NCI-H2081 (cell line): Measurements from ENCODE around the gene WWP2.
"Not testable (repeated sequence)": the region's sequence is repeated elsewhere in the genome, so short reads cannot be mapped to it uniquely, and the experiment has no call there.

Experiments
- DNase-seq, 2 experiments: peaks; one replicate each; lab custom pipeline; 2025; lab: John Stamatoyannopoulos, UW

Gene WWP2

DNA sequence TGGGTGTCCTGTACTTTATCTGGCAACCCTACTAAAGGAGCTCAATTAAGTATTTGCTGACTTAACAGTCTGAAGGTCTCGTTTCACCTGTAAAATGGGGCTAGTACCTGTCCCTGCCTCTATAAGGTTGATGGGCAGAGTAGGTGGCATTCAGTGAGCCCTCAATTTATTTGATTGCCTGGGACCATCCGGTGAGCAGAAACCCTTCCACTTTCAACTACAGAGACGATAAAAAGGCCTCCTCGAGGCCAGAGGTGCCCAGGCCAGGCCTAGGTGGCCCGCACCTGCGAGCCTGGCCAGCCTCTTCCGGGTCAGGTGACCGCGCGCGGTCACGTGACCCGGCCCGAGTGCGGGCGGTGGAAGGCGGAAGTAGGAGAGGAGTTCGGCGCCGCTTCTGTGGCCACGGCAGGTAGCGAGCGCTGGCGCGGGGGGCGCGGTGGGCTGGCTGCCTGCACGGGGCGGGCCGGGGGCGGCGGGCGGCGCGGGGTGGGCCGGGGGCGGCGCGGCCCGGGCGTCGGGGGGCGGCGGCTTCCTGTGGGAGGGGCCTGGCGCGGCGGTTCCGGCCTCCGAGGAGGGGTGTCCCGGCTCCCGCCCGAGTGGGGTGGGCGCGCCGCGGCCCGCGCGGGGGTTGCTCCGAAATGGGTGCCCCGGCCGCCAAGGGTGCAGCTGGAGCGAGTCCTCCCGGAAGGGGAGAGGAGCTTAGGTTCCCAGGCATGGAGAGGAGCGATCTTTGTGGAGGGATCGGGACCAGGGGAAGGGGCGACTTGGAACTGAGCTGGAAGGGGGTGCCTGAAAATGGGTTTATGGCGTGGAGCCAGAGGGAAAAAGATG, at the start of gene WWP2:
Gene WWP2 (plus strand): TSS at position 350 of the 831 bp plus-strand sequence. CDS start 24,679 bp downstream, outside the sequence.
- peak; percentile 70 to 79 for DNase-seq

DNA sequence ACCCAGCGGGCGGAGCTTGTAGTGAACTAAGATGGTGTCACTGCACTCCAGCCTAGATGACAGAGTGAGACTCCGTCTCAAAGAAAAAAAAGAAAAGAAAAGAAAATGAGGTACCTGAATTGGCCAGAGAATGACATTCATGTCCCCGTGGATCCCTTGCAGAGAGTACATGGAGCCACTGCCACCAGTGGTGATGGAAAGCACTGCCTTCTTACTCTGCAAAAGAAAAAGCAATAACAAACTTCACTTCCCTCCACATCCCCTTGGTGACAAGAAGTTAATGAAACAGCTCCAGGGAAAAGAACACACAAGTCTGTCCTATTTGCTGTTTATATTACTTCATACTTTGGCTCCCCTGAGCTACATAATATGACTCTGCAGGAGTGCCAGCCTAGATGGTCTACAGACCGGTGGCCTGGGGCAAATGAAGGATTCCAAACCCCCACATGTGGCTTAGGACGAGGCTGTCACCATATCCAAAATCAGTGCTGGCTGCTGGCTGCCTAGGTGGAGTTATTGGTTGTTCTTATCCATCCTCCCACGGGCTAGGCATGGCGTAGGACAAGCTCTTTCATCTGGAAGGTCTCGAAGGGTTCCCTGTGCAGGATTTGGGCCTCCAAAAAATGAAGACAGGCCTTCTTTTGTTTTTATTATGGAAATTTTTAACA, 49.1 kb upstream of the WWP2 start:
- DNase-seq, result no peak

DNA sequence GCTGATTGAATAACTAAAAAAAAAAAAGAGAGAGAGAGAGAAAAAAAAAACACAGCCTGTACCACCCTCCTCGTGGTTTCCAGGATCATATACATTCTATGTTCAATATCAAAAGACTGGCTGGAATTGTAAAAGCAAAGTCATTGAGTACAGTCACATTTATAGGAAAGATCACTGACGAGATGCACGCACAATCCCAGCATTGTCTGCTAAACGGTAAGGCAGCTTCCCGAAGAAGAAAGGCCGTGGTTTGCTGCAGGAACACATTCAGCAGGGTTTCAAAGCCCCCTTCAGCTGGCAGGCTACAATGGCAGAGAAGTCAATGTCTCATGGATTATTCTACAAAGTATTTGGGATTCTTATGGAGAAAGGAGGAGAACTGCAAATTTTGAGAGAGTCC, 45.1 kb upstream of the WWP2 start:
- no peak for DNase-seq

DNA sequence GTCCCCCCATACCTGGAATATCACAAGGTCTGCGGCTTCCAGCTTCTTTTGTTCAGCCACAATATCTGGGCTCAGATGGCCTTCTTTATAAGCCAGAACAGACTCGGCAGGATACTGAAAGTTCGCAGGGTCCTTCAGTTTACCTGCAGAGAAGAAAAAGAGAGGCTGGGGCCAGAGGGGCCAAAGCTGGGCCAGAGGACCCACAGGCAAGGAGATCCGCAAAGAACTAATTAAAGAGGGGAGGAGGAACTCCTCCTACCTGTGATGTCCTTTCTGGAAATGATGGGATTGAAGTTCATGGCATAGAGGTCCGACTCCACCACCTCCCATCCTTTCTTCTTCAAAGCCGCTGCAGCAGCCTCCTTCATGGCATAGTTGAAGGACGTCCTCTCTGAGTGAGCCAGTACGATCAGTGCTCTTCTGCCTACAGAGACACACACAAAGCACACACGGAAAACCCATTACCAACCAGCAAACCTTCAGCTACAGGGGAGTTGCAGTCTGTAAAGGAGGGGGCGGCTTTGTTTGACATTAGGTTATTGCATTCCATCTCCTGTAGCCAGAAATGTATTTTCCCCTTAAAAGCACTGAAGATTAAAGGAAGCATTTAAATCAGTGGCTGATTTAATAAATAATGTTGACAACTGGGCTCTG, 43.9 kb upstream of the WWP2 start:
- DNase-seq, result no peak

DNA sequence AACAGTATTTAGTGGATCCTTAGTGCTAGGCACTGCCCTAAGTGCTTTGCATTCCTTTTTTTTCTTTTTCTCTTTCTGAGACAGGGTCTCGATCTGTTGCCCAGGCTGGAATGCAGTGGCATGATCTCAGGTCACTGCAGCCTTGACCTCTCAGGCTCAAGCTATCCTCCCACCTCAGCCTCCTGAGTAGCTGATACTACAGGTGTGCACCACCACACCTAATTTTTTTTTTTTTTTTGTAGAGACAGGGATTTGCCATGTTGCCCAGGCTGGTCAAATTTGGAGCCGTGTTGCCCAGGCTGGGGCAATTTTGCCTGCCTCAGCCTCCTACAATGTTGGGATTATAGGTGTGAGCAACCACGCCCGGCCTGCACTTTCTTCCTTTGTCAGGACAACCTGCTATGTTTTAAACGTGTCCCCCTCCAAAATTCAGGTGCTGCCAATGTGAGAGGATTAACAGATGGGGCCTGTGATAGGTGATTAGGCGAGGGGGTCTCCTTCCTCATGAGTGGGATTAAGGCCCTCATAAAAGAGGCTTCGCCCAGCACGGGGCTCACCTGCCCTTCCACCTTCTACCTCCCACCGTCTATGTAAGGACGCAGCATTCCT, 41.2 kb upstream of the WWP2 start:
- DNase-seq, result no peak

DNA sequence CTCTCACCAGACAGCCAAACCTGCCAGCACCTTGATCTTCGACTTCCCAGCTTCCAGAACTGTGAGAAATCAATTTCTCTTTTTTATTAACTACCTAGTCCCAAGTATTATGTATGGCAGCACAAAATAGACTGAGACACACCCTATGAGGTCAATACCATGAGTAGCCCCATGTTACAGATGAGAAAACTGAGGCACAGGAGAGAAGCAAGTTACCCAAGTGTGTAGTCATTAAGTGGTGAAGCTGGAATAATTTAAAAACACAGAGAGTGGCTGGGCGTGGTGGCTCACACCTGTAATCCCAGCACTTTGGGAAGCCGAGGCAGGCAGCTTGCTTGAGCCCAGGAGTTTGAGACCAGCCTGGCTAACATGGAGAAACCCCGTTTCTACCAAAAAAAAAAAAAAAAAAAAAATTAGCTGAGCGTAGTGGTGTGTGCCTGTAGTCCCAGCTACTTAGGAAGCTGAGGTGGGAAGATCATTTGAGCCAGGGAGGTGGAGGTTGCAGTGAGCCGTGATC, 40.6 kb upstream of the WWP2 start:
- no peak for DNase-seq

DNA sequence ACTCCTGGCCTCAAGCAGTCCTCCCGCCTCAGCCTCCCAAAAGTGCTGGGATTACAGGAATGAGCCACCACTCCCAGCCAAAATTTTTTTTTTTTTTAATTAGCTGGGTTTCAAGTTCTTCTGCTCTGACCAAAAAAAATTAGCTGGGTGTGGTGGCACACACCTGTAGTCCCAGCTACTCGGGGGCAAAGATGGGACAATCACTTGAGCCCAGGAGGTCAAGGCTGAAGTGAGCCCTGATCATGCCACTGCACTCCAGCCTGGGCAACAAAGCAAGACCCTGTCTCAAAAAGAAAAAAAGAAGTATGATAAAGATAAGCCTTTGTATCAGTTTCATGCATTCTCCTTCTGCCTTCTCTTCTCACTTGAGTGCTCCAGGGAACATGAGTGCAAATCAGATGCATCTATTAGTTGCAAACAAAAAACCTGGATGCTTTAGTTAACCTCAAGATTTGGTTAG, 37.7 kb upstream of the WWP2 start:
- no peak for DNase-seq

DNA sequence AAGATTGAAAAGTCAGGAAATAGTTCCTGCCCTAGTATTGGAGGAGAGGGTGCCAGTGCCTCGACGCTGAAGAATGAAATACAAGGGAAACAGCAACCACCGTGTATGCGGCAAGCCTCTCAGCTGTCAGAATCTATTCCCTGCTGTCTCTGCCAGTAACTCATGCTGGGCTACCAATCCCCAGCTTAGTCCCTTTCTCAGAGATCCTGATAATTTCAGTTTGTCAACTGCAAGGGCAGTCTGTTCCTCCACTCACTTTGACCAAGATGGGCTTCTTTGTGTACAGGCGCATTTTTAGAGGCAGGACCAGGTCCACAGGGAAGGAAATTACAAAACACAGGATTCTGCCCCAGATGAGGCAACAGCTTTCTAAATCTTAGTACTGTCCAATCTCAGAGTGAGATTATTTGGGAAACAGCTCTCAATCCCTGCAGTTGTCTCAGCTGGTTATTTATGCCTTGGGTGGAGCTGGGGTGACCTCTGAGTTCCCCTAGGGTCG, 37.1 kb upstream of the WWP2 start:
- no peak for DNase-seq

DNA sequence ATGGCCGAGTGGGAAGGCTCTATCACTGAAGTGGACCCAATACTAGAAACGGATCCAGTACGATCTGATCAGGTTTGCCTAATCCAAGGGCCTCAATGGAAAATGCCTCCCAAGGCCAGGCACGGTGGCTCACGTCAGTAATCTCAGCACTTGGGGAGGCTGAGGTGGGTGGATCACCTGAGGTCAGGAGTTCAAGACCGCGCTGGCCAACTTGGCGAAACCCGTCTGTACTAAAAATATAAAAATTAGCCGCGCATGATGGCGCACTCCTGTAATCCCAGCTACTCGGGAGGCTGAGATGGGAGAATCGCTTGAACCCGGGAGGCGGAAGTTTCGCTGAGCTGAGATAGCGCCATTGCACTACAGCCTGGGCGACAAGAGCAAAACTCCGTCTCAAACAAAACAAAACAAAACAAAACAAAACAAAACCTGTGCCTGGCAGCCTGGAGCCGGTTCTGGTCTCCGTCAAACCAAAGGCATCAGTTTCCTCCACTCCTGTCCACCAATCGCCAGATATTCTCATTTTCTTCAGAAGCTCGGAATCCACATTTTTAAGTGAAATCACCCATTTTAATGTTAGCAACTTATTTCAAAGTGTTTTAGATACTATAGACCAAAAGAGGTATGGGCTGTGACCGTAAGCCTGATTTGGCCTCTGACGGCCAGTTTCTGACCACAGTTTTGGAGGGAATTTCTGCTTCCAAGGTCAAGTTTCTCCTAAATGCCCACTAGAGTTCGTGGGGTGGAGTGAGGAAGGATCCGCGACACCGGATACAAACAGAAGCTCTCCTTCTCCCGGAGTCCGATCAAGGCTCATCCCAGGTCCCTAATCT, 36.4 kb upstream of the WWP2 start:
- no peak for DNase-seq

DNA sequence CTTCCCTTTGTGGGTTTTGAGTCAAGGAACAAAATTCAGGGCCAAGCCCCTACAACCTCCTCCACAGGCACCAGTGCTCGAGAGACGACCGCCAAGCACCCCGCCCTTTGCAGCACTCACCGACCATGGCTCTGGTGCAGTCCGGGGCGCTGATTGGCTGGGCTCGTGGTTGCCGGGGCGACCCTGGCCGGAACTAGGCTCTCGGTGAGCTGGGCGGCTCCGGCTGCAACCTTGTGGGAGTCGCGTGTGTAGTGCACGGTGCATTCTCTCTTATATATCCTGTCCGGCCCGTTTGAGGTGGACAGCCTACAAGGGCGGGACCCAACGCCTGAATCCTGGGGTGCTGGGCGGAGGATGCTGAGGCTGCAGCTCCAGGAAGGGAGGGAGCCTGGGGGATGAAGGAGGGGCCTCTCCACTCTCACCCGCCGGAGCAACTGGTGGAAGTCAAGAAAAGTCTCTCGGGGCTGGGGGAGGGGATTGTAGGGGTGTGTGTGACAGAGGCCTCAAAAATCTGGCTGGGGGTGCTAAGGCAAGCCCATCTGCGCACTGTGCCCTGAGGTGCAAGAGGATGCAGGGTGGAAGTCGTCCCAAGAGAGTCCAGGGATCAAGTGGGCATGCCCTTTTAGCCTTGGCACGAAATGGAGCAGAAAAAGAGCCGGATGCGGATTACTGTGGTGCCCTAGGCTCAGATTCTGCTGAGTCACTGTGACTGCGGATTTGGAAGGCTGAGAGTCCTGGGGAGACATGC, 35.6 kb upstream of the WWP2 start, which contains the start of gene NQO1:
Gene NQO1 (minus strand): TSS at position 248 of the 748 bp plus-strand sequence. CDS start 121 bp downstream, at position 127.
- DNase-seq, result peak; percentile 91 to 93

DNA sequence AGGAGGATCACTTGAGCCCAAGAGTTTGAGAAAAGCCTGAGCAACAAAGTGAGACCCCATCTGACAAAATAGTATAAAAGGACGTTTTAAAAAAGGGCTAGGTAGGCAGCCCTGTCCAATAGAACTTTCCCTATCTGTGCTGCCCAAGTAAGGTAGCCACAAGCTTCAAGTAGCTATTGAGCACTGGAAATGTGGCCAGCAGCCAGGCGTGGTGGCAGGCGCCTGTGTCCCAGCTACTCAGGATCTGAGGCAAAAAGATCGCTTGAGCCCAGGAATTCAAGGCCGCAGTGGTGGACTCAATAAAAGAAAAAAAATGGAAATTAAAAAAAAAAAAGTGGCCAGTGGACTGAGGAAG, 34.2 kb upstream of the WWP2 start:
- no peak for DNase-seq

DNA sequence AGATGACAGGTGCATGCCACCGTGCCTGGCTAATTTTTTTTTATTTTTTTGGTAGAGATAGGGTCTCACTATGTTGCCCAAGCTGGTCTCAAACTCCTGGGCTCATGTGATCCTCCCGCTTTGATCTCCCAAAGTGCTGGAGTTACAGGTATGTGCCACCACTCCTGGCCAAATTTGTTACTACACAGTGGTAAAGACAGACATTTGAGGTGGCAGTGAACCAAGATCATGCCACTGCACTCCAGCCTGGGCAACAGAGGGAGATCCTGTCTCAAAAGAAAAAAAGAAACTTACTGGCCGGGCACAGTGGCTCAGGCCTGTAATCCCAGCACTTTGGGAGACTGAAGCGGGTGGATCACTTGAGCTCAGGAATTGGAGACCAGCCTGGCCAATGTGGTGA, 33.1 kb upstream of the WWP2 start:
- not testable (repeated sequence) for DNase-seq

DNA sequence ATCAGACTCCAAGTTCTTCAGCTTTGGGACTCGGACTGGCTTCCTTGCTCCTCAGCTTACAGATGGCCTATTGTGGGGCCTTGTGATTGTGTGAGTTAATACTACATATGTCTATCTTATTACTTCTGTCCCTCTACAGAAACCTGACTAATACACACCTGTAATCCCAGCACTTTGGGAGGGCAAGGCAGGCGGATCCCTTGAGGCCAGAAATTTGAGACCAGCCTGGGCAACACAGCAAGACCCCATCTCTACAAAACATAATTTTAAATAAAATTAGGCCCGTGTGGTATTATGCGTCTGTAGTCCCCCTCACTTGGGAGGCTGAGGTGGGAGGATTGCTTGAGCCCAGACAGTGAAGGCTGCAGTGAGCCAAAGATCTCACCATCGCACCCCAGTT, 30.9 kb upstream of the WWP2 start:
- DNase-seq, result not testable (repeated sequence)

DNA sequence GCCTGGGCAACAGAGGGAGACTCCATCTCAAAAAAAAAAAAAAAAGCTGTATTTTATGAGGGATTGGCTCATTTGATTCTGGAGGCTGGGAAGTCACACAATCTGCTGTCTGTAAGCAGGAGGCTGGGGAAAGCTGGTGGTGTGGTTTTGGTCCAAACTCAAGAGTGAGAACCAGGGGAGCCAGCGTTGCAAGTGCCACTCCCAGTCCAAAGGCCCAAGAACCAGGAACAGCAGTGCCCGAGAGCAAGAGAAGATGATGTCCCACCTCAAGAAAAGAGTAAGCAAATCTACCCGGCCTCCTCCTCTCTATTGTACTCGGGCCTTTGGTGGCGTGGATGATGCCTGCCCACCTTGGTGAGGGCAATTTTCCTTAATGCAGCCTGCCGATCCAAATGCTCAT, 30.0 kb upstream of the WWP2 start:
- DNase-seq, result no peak

DNA sequence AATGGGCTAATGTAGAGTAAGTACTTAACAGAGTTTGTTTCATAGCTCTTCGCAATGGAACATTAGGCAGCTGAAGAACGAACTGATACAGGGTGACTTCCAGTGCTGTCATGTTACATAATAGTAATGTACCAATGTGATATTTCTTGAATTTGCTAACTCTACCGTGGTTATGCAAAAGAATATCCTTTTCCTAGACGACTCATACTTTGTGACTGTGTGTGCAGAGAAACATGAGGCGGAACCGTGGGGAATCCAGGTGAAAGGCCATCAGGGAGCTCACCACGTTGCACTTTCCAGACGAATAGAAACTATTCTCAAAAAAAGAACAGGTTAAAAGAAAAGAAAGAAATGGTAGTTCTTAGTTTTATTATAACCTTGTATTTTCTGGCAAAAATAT, 20.6 kb upstream of the WWP2 start:
- DNase-seq, result no peak

DNA sequence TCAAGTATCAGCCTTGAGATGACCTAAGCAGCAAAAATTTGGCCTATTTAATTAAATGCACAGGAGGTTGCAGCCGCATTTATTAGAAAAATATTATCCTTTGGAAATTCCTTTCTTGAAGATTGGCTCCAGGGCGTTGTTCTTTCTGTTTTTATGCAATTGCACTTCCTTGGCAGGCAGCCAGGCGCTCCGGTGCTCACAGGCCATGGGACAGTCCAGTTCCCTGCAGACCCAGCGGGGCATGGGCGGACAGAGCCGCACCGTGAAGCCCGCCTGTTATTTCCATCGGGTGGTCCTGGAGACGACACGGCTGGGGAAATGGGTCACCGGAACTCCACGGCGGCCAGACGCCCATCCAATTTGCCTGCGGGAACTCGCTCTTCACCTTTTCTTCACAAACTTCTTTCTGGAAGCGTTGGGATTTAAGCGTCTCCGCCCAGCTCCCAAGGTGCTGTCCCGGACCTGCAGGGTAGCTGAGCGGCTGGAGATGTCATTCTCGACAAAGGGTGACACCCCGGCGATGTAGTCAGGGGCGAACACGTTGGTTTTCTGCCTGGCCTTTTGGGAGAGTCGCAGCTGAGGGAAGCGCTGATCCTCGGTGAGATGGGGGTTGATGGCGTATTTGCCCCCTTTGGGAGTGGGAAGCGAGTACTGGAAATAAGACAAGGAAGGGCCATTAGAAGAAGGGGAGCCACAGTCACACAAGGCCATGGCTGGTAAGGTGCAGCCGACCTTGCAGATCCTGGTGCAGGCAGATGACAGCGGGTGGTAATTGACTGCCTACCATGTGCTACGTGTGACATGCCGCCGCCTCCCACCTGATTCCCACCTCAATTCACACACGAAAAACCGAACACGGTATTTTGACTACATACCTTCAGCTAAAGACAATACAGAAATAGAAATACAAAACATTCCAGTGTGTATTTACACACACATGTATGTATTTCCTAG, 19.9 kb upstream of the WWP2 start:
- no peak for DNase-seq

DNA sequence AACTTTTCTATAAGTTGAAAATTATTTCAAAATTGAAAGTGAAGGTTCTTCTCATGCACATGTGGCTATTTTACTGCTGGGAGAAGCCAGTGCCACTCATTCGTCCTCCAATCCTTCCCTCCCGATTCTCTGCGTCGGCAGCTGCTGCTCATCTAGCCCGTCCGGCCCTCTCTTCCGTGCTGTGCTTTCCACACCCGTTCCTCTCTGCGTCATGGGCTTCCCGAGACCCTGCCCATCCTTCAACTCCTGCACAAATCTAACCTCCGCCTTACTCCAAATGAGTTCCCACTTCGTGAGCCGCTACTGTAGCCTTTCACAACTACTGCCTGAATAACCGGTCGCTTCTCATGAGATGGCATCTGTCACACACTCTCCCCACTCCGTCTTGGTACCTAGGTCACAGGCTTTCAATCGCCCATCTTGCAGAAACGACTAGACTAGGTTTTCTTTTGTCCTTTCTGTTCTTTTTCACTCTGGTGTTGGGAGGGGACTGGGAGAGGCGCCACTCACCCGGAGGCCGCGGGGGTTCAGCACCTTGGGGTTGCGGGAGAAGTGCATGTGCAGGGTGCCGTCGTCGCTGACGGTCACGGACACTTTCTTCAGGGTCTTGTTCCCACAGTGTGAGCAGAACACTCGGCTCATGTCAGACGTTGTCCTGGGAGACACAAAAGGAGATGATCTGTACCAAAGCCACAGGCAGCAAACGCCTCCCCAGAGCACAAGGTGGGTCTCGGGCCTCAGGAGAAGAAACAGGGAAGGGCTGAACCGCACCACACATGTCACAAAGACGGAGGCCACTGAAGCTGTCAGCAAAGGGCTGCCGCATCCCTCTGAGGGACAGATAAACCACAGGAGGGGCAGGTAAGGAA, 17.5 kb upstream of the WWP2 start:
- no peak for DNase-seq

DNA sequence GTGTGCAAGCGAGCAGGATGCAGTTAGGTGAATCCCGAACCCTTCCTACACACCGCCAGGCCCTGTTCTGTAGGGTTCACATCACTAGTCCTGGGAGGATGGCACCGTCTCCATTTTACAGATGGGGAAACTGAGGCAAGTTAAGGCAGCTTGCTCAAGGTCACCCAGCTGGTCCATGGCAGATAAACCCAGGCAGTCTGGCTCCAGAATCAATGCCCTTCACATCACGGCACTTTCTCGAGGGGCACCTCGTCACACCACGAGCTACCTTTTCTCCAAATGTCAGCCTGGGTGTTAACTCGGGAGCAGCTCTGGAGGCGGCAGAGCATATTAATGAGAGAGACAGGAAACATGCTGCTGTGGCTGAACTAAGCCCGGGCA, 16.9 kb upstream of the WWP2 start:
- no peak for DNase-seq
